Smooth muscle cell (in vitro differentiated cells): ENCODE measurements around the gene FABP7. TPM values are rescaled to one million over a fixed set of nuclear protein-coding genes. Genes with fewer than 3 reads are reported as not detected.

Experiments used
- DNase-seq: peaks from one replicate; lab custom pipeline; 2025; ENCODE audit not compliant: unreplicated experiment; lab: John Stamatoyannopoulos, UW
- H2AFZ ChIP-seq: fragments of 200-600 bp; sonication (generic); 2 replicates; pipeline ENCODE4 v1.6.0; 2016; ENCODE audit warnings: antibody characterized with exemption, low read depth, mild to moderate bottlenecking
- H3F3A ChIP-seq: fragments of 200-600 bp; sonication (generic); 2 replicates; pipeline ENCODE4 v1.6.0; 2017; ENCODE audit warnings: antibody characterized with exemption, low read depth
- H3K27ac ChIP-seq: fragments of 200-600 bp; sonication (generic); 2 replicates; pipeline ENCODE4 v1.5.1; 2016; ENCODE audit warnings: low read depth, mild to moderate bottlenecking
- H3K27me3 ChIP-seq: fragments of 200-600 bp; sonication (generic); 2 replicates; pipeline ENCODE4 v1.6.1; 2016; ENCODE audit warnings: low read depth, mild to moderate bottlenecking
- H3K36me3 ChIP-seq: fragments of 200-600 bp; sonication (generic); 2 replicates; pipeline ENCODE4 v1.5.1; 2016; ENCODE audit warnings: low read depth
- H3K4me1 ChIP-seq: fragments of 200-600 bp; sonication (generic); 2 replicates; pipeline ENCODE4 v1.5.1; 2016; ENCODE audit warnings: low read depth
- H3K4me2 ChIP-seq: fragments of 200-600 bp; sonication (generic); 2 replicates; pipeline ENCODE4 v1.6.0; 2016; ENCODE audit warnings: mild to moderate bottlenecking
- H3K4me3 ChIP-seq: fragments of 200-600 bp; sonication (generic); 2 replicates; pipeline ENCODE4 v1.5.1; 2016; ENCODE audit warnings: mild to moderate bottlenecking
- H3K79me2 ChIP-seq: fragments of 200-600 bp; sonication (generic); 2 replicates; pipeline ENCODE4 v1.6.0; 2016; ENCODE audit warnings: low read depth, mild to moderate bottlenecking
- H3K9ac ChIP-seq: fragments of 200-600 bp; sonication (generic); 2 replicates; pipeline ENCODE4 v1.6.0; 2016; ENCODE audit warnings: low read depth
- H3K9me3 ChIP-seq: fragments of 200-600 bp; sonication (generic); replicated peaks from 2 replicates; pipeline ENCODE4 v1.5.1; 2016; ENCODE audit warnings: low read depth
- H4K20me1 ChIP-seq: fragments of 200-600 bp; sonication (generic); 2 replicates; pipeline ENCODE4 v1.6.0; 2016; ENCODE audit warnings: low read depth
- WGBS: methylation state at CpG from one replicate; pipeline ENCODE4 v1.1.7; 2016; ENCODE audit warnings: low lambda C conversion rate; 5-methylcytosine and 5-hydroxymethylcytosine counted together
- polyA plus RNA-seq: library from polyadenylated mRNA; unstranded; fragments of >200 nt; fragmentation: Nextera tagmentation; extraction: Ambion mirVana; gene quantifications from 2 replicates; pipeline ENCODE4 v1.2.1, GENCODE V29; 2016
- total RNA-seq: library from RNA; depleted of rRNA; stranded (reverse); fragments of >200 nt; gene quantifications from 2 replicates; pipeline ENCODE4 v1.2.3, GENCODE V29; 2014
- TF ChIP-seq, protein P1 (sequence below): fragments of 200-600 bp; sonication (generic); IDR thresholded peaks from 2 replicates; pipeline ENCODE4 v1.5.1; 2017; ENCODE audit warnings: borderline replicate concordance, mild to moderate bottlenecking, antibody characterized with exemption; ENCODE audit not compliant: insufficient read depth, poor library complexity, severe bottlenecking

FABP7 gene
- total and polyA plus RNA-seq, 2 experiments from 2014 or later, result not detected

DNA sequence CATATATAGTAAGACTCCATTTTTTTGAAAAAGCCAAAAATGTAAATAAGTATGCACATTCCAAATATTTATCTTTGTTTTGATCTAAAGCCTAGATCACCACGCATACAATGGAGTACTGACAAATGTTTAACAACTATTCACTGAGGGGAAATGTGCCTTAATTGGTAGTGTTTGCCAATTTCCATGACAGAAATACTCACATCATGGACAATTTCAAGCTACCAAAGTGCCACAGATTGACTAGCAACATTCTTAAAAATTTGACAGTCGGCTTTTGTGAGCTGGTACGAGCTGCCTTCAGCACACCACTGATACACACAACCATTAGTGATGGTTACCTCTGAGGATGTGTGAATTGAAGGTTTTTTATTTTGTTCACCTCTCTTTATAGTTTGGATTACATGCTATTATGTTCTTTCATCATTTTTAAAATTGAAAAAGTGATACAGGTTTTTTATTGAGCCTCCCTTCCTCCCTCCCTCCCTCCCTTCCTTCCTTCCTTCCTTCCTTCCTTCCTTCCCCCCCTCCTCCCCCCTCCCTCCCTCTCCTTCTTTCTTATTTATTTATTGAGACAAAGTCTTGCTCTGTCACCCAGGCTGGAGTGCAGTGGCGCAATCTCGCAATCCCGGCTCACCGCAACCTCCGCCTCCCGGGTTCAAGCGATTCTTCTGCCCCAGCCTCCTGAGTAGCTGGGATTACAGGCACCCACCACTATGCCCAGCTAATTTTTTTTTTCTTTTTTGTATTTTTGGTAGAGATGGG is 28.8 kb downstream of the FABP7 start:
- no peak overlapping the region for H2AFZ ChIP-seq
- no peak overlapping the region for H3K4me2 ChIP-seq
- H3F3A ChIP-seq, result no peaks in the 10 kb centered on the region
- no peak overlapping the region for H3K4me3 ChIP-seq
- TF ChIP-seq, protein P1, sequence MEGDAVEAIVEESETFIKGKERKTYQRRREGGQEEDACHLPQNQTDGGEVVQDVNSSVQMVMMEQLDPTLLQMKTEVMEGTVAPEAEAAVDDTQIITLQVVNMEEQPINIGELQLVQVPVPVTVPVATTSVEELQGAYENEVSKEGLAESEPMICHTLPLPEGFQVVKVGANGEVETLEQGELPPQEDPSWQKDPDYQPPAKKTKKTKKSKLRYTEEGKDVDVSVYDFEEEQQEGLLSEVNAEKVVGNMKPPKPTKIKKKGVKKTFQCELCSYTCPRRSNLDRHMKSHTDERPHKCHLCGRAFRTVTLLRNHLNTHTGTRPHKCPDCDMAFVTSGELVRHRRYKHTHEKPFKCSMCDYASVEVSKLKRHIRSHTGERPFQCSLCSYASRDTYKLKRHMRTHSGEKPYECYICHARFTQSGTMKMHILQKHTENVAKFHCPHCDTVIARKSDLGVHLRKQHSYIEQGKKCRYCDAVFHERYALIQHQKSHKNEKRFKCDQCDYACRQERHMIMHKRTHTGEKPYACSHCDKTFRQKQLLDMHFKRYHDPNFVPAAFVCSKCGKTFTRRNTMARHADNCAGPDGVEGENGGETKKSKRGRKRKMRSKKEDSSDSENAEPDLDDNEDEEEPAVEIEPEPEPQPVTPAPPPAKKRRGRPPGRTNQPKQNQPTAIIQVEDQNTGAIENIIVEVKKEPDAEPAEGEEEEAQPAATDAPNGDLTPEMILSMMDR, result no peak
- no peak for DNase-seq
- no peaks in the 10 kb centered on the region for H3K36me3 ChIP-seq
- no peaks in the 10 kb centered on the region for H3K9me3 ChIP-seq
- no peaks in the 10 kb centered on the region for H4K20me1 ChIP-seq
- H3K79me2 ChIP-seq, result no peaks in the 10 kb centered on the region
- H3K27ac ChIP-seq, result no peak overlapping the region
- WGBS, result 85% methylated on average over 3 of the region's 10 CpGs
- H3K4me1 ChIP-seq, result no peaks in the 10 kb centered on the region
- no peak overlapping the region for H3K9ac ChIP-seq
- no peaks in the 10 kb centered on the region for H3K27me3 ChIP-seq

DNA sequence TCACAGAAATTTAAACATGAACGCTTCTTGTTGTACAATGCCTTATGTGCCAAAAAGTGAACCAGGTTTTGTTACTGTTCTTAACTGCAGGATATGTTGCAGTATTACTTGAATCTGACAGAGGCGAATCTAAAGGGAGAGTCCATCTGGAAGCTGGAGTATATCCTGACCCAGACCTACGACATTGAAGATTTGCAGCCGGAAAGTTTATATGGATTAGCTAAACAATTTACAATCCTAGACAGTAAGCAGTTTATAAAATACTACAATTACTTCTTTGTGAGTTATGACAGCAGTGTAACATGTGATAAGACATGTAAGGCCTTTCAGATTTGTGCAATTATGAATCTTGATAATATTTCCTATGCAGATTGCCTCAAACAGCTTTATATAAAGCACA is 29.5 kb downstream of the FABP7 start:
- no peak overlapping the region for H3K9ac ChIP-seq
- no peak for DNase-seq
- no peak overlapping the region for H3K4me2 ChIP-seq
- no peaks in the 10 kb centered on the region for H3F3A ChIP-seq
- H3K4me3 ChIP-seq, result no peak overlapping the region
- H3K36me3 ChIP-seq, result no peaks in the 10 kb centered on the region
- 66% methylated on average over 4 of the region's 4 CpGs for WGBS
- H3K9me3 ChIP-seq, result no peaks in the 10 kb centered on the region
- H3K79me2 ChIP-seq, result no peaks in the 10 kb centered on the region
- H4K20me1 ChIP-seq, result no peaks in the 10 kb centered on the region
- H3K27ac ChIP-seq, result no peak overlapping the region
- TF ChIP-seq, protein P1, result no peak
- H2AFZ ChIP-seq, result no peak overlapping the region
- no peaks in the 10 kb centered on the region for H3K4me1 ChIP-seq
- no peaks in the 10 kb centered on the region for H3K27me3 ChIP-seq

DNA sequence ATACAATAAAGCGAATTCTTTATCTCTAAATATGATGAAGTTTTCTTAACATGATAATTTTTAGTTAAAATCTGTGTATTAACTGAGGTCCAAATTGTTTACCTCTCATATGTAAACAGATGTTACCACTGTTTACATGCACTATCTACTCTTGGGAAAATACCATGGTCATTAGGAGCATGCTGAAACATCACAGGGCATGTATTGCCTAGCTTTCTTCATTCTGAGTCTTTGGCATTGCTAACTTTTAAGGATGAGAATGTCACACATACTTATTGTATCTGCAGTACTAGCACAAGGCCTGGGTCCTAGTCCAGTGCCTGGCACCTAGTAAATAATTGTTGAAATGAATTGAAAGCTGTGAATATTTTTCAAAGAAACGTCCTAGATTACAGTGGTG is 30.2 kb downstream of the FABP7 start:
- TF ChIP-seq, protein P1, result no peak
- H3K27me3 ChIP-seq, result no peaks in the 10 kb centered on the region
- H4K20me1 ChIP-seq, result no peaks in the 10 kb centered on the region
- WGBS, result 83% methylated on average over 2 of the region's 2 CpGs
- no peaks in the 10 kb centered on the region for H3F3A ChIP-seq
- H3K4me3 ChIP-seq, result no peak overlapping the region
- no peak overlapping the region for H2AFZ ChIP-seq
- H3K9me3 ChIP-seq, result no peaks in the 10 kb centered on the region
- H3K9ac ChIP-seq, result no peak overlapping the region
- no peaks in the 10 kb centered on the region for H3K36me3 ChIP-seq
- no peak for DNase-seq
- no peaks in the 10 kb centered on the region for H3K79me2 ChIP-seq
- H3K27ac ChIP-seq, result no peak overlapping the region
- no peak overlapping the region for H3K4me2 ChIP-seq
- no peaks in the 10 kb centered on the region for H3K4me1 ChIP-seq

DNA sequence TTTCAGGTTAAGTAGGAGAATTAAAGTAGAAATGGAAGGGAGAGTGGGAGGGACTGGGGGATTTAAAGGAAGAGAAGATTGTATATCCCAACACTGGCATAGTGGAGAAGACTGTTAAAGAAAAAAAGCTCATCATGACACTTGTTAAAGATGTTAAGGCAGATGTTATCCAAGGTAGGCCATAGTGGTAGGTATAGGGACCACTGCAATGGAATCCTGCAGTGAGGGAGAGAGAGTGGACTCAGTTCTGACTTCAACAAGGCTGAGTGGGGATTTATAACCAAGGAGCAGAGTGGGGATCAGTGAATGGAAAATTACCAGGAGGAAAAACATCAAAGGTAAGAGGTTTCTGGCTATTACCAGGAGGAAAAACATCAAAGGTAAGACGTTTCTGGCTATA is 30.7 kb downstream of the FABP7 start:
- Histone ChIP-seq H4K20me1 (no peaks in the 10 kb centered on the region), H3F3A (no peaks in the 10 kb centered on the region), H3K27ac (no peak overlapping the region), H3K27me3 (no peaks in the 10 kb centered on the region), H3K4me1 (no peaks in the 10 kb centered on the region), H3K79me2 (no peaks in the 10 kb centered on the region), H2AFZ (no peak overlapping the region), H3K36me3 (no peaks in the 10 kb centered on the region), H3K4me3 (no peak overlapping the region), H3K9ac (no peak overlapping the region), H3K9me3 (no peaks in the 10 kb centered on the region), H3K4me2 (no peak overlapping the region)
- DNase-seq, result no peak
- WGBS, result 88% methylated on average over 1 of the region's 1 CpG
- TF ChIP-seq, protein P1, result no peak
